Measurements from ENCODE around the gene HOXA4.
A peak's percentile ranks its signal among the peaks of the same experiment; 100 is the strongest.

The HOXA4 gene

GRCh38 chr7:27157702-27158431 is 27.3 kb upstream of the HOXA4 start:
- DNase-seq, result no peak

- DNase-seq, result no peak
These were observed 26.6 kb upstream of the HOXA4 start for GRCh38 chr7:27156916-27157701.

DNA sequence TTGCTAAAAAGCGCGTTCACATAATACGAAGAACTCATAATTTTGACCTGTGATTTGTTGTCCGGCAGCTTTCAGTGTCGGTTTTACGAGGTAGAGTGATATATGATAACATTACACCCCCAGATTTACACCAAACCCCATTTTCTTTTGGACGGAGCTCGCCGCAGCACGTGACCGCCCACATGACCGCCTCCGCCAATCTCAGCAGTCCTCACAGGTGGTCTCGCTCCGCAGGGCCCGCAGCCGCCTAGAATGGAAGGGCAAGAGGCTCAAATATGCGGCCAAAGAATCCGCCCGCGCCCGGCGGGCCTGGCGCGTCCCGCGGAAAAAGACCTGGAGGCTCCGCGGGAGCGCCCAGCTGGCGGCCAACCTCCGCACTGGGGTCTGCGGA is 25.9 kb upstream of the HOXA4 start, which contains the start of gene HOXA7:
Gene HOXA7, minus strand, starts transcription at position 168 of the 391 bp plus-strand sequence. Its CDS starts 130 bp downstream, at position 38.
- DNase-seq, result no peak

GRCh38 chr7:27155816-27156507 is 25.4 kb upstream of the HOXA4 start:
- DNase-seq, result no peak

GRCh38 chr7:27154901-27155815 is 24.6 kb upstream of the HOXA4 start:
- DNase-seq, result no peak

GRCh38 chr7:27154369-27154768 is 23.8 kb upstream of the HOXA4 start:
- DNase-seq, result no peak

DNA sequence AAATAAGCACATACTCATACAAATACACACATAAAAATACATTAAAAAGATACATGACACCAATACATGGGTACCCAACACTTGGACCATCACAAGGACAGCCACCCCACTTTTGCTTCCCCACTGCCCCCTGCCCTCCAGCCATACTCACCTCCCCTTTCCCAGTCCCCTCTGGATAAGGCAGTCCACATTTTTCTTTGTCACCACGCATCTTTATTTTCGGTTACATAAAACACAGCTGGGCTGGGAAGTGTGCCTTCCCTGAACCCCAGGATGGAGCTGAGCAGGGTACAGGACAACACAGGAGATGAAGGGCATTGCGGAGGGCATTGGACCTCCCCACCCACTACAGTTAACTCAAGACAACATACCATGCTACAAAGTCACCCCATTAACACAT is 23.0 kb upstream of the HOXA4 start:
- no peak for DNase-seq

GRCh38 chr7:27152816-27153442 is 22.4 kb upstream of the HOXA4 start:
- no peak for DNase-seq

DNA sequence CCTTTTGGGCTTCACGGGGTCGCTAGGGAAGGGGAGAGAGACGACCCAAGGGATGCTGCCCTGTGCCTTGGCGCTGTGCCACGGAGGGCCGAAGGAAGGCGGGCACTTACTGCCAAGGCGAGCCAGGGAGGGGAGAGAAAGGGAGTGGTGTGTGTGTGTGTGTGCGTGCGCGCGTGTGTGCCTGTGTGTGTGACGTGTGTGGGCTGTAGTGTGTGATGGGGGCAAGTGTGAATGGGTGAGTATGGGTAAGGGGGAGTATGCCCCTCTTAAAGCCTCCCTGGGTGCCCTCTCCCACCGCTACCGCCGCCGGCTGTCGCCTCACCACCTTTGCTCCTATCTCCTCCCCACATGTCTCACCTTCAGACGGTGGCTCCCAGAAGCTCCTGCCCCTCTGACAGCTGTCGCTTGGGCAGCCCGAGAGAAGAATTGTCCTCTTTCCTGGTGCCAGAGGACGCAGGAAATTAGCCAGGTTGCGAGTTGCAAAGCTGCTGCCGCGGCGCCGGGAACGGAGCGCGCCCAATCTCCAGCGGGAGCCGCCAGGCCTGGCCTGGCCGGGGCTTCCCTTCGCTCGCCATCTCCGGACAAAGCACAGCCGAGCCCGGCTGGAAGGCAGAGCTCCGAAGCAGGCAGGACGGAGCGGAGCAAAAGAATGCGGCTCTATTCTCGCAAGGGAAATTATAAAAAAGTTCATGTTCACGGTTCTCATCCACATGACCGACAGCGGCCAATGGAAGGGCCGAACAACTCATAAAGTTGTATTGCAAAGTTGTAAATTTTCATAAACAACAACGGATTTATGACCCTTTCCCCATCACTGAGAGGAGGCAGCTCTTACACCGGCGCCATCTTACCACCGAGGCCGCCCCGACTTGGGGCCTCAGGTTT is 21.6 kb upstream of the HOXA4 start, which contains the start of gene HOXA3:
Gene HOXA3, minus strand, starts transcription at position 653 of the 885 bp plus-strand sequence. CDS start 41,943 bp downstream, outside the sequence.
- DNase-seq, result no peak

DNA sequence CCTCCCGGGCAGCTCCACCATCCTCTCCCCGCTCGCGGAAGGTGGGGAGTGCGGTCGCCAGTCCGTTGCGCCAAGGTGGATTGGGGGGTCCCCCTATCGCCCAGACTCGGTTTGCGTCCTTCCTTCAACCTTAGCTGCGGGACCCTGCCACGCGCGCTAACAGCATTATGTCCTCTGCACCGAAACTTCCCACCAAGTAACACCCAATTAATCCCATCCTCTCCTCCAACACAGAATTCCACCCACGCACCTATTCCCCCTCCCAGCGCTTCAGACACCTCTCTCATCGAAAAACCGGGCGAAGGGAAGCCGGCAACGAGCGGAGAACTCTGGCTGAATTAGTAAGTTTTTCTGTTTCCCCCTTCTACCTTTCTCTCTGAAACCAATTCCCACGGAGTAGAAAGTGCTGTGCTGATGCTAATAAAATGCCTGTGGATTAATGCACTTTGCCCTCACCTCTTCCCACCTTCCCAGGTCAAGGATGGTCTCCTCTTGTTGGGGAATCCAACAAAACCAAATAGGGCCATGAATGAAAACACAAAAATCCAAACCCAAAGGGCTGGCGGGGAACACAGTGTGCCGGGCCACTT is 20.9 kb upstream of the HOXA4 start:
- no peak for DNase-seq

DNA sequence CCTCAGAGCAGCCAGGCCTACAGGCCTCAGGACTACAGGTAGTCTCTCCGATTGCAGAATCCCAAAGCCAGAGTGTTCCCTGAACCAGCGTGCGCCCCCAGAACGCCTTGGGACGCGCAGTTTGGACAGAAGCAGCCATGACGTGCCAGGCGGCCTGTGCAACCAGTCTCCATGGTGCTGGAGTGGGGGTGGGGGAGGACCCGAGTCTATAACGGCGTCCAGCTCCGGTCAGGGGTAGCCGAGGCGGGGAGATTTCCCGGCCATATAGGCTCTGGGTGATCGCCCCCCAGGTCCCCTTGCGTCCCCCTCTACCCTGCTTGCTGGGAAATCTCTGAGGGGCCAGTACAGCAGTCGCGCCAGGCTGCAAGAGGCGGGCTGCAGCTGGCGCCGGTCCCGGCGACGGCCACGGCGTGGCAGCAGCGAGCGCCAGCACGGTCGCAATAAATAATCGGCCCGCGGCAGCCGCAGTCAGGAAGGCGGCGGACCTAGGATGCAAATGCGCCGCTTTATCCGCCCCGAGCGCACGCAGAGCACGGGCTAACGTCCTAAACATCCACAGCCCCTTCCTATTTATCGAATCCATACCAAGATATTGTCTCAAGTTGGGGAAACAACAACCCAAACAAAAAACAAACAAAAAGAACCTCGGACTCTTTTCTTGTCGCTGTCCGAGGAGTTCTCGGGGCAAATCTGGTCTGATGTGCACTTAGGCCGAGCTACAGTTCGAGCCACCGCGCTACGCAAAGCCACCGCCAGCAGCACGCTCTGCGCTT is 20.2 kb upstream of the HOXA4 start:
- peak; percentile 84 for DNase-seq

GRCh38 chr7:27149842-27150567 is 19.4 kb upstream of the HOXA4 start:
- DNase-seq, result no peak

- DNase-seq, result no peak
These were observed 18.4 kb upstream of the HOXA4 start for GRCh38 chr7:27148756-27149641.

- no peak for DNase-seq
These were observed 17.6 kb upstream of the HOXA4 start for GRCh38 chr7:27148031-27148755.

DNA sequence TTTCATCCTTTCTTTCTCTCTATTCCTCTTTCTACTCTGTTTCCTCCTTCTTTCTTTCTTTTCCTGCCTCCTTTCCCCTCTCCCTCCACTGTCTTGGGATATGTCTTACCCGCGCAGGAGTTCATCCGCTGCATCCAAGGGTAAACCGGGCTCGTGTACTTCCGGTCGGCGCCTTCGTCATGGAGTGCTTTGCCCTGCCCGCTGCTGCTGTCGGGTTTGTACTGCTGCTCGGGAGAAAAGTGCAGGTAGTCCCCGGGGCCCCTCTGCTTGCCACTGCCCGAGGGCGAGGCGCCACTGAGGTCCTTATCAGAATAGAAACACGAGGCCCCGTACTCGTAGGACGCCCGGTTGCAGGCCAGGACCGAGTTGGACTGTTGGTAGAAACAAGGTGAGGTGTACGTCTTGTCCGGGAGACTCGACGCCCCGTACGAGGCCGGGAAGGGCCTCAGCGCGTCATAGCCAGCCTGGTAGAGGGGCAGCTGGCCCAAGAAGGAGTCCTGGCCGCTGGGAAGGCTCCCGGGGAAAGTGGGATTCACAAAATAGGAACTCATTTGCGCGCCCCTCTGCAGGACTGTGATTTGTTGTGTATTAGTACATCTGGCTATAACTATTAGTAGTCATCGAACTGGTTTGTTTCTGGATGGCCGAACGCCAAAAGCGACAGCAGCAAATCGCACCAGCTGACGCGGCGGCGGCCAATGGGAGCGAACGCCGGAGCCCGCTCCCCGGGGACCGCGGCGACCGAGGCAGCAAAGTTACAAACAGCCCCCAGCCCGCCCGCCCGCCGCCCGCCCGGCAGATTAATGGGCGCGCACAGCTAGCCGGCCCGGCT is 16.9 kb upstream of the HOXA4 start, which contains the start of gene HOXA6:
Gene HOXA6, minus strand, starts transcription at position 576 of the 832 bp plus-strand sequence. Its CDS starts 25 bp downstream, at position 551.
- DNase-seq, result no peak

All from suppressor macrophage treated with lipopolysaccharide for 4 hours (primary cell).